ENCODE measurements around the gene RBM45. TPM values are rescaled to one million over a fixed set of nuclear protein-coding genes. Genes with fewer than 3 reads are reported as not detected.

RBM45 gene
- total RNA-seq, 4 donors from 2014 or later: 18.0 to 25.3 (median 22.5) TPM

GRCh38 chr2:178157574-178157973, 45.3 kb downstream of the RBM45 start:
- WGBS, 2 donors: 91 to 92% methylated on average over 5 of the region's 5 CpGs
- Histone ChIP-seq H3K9me3 (no peaks in the 10 kb centered on the region), H3K27ac (no peak overlapping the region), H3K4me3 (replicated peaks in 1 of 3) (no peak overlapping the region), H3K27me3 (no peaks in the 10 kb centered on the region), H3K4me1 (no peaks in the 10 kb centered on the region), H3K36me3 (no peaks in the 10 kb centered on the region)
- TF ChIP-seq CTCF (IDR thresholded peaks at IDR 0.05) (no peak), POLR2A (IDR thresholded peaks at IDR 0.05) (no peak)
- no peak for DNase-seq
- intact Hi-C loops (cut with DNase I): no loop called here

DNA sequence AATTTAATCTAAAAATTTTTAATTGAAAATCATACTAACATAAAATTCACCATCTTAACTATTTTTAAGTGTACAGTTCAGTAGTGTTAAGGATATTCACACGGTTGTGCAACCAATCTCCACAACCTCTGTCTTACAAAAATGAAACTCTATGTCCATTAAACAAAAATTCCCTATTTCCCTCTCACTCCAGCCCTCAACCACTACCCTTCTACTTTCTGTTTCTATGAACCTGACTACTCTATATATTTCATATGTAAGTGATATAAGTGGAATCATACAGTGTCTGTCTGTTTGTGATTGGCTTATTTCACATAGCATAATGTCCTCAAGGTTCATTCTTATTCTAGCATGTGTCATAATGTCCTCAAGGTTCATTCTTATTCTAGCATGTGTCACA, 47.7 kb downstream of the RBM45 start:
- H3K4me1 ChIP-seq: no peaks in the 10 kb centered on the region
- H3K4me3 ChIP-seq (replicated peaks in 1 of 3): no peak overlapping the region
- 86 to 91% methylated on average over 1 of the region's 1 CpG for WGBS, 2 donors
- no peak for TF ChIP-seq POLR2A (IDR thresholded peaks at IDR 0.05)
- TF ChIP-seq CTCF (IDR thresholded peaks at IDR 0.05): no peak
- H3K36me3 ChIP-seq: no peaks in the 10 kb centered on the region
- intact Hi-C loops (cut with DNase I): no loop called here
- no peak overlapping the region for H3K27ac ChIP-seq
- no peaks in the 10 kb centered on the region for H3K9me3 ChIP-seq
- no peak for DNase-seq
- H3K27me3 ChIP-seq: no peaks in the 10 kb centered on the region

GRCh38 chr2:178160601-178161000, 48.4 kb downstream of the RBM45 start:
- H3K36me3 ChIP-seq: no peaks in the 10 kb centered on the region
- DNase-seq: no peak
- no peaks in the 10 kb centered on the region for H3K9me3 ChIP-seq
- no peaks in the 10 kb centered on the region for H3K4me1 ChIP-seq
- H3K27me3 ChIP-seq: no peaks in the 10 kb centered on the region
- WGBS, 2 donors: 97 to 100% methylated on average over 1 of the region's 1 CpG
- TF ChIP-seq POLR2A (IDR thresholded peaks at IDR 0.05) (no peak), CTCF (IDR thresholded peaks at IDR 0.05) (no peak)
- H3K27ac ChIP-seq: no peak overlapping the region
- intact Hi-C loops (cut with DNase I): no loop called here
- H3K4me3 ChIP-seq (replicated peaks in 1 of 3): no peak overlapping the region

DNA sequence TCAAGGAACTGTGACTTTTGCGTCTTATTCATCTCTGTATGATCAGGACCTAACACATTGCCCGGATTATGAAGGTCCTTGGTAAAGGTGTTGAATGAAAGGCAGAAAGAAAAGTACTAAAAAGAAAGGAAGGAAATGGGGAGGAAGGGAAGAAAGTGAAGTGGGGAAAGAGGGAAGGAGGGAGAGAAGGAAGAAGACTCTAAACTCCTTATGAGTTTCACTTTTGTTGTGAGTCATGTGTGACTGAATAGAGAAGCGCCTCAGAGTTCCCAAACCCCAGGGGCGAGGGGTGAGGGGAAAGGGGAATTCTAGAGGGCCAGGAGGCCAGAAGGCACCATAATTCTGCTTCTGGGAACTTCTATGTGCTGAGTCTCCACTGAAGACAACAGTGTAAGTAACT, 51.2 kb downstream of the RBM45 start:
- WGBS, 2 donors: 76 to 82% methylated on average over 4 of the region's 4 CpGs
- intact Hi-C loops (cut with DNase I): no loop called here
- H3K4me3 ChIP-seq (replicated peaks in 1 of 3): no peak overlapping the region
- H3K36me3 ChIP-seq: no peaks in the 10 kb centered on the region
- TF ChIP-seq POLR2A (IDR thresholded peaks at IDR 0.05) (no peak), CTCF (IDR thresholded peaks at IDR 0.05) (no peak)
- no peak overlapping the region for H3K27ac ChIP-seq
- H3K4me1 ChIP-seq: no peaks in the 10 kb centered on the region
- H3K9me3 ChIP-seq: no peaks in the 10 kb centered on the region
- H3K27me3 ChIP-seq: no peaks in the 10 kb centered on the region
- DNase-seq: no peak

- H3K27ac ChIP-seq: no peak overlapping the region
- H3K36me3 ChIP-seq: no peaks in the 10 kb centered on the region
- WGBS, 2 donors: 88 to 97% methylated on average over 1 of the region's 1 CpG
- intact Hi-C loops (cut with DNase I): no loop called here
- TF ChIP-seq CTCF (IDR thresholded peaks at IDR 0.05) (no peak), POLR2A (IDR thresholded peaks at IDR 0.05) (no peak)
- no peaks in the 10 kb centered on the region for H3K4me1 ChIP-seq
- no peaks in the 10 kb centered on the region for H3K9me3 ChIP-seq
- no peak overlapping the region for H3K4me3 ChIP-seq (replicated peaks in 1 of 3)
- no peaks in the 10 kb centered on the region for H3K27me3 ChIP-seq
- DNase-seq: no peak
Observed at GRCh38 chr2:178163911-178164310, 51.7 kb downstream of the RBM45 start.

Data from thyroid gland (tissue), 4 donors.